Cardiac muscle cell (in vitro differentiated cells and primary cell): ENCODE measurements around the gene CA9. TPM values are rescaled to one million over a fixed set of nuclear protein-coding genes. Genes with fewer than 3 reads are reported as not detected.

Experiments used
- DNase-seq, 2 donors: peaks; one replicate each; pipeline versions ENCODE4 v3.0.0 to v3.0.0-alpha.2; 2010 to 2017; ENCODE audit warnings: low read depth in 1 of 2, low spot score in 1 of 2
- H3K27ac ChIP-seq: fragments of 200-600 bp; sonication (generic); 2 replicates; pipeline ENCODE4 v1.5.1; 2016
- H3K27me3 ChIP-seq: fragments of 200-600 bp; sonication (generic); 2 replicates; pipeline ENCODE4 v1.6.0; 2016; ENCODE audit warnings: control low read depth
- H3K36me3 ChIP-seq: fragments of 200-600 bp; sonication (generic); 2 replicates; pipeline ENCODE4 v1.5.1; 2016; ENCODE audit warnings: control low read depth
- H3K4me1 ChIP-seq: fragments of 200-600 bp; sonication (generic); 2 replicates; pipeline ENCODE4 v1.8.1; 2017; ENCODE audit warnings: low read depth, mild to moderate bottlenecking, mixed run types
- H3K4me3 ChIP-seq: fragments of 200-600 bp; sonication (generic); 2 replicates; pipeline ENCODE4 v1.5.1; 2016; ENCODE audit warnings: mild to moderate bottlenecking
- H3K9me3 ChIP-seq: fragments of 200-600 bp; sonication (generic); 2 replicates; pipeline ENCODE4 v1.5.1; 2017; ENCODE audit warnings: low read depth, mild to moderate bottlenecking, control low read depth
- polyA plus RNA-seq: library from polyadenylated mRNA; unstranded; fragments of >200 nt; fragmentation: Nextera tagmentation; extraction: Ambion mirVana; gene quantifications from 2 replicates; pipeline ENCODE4 v1.2.1, GENCODE V29; 2016
- total RNA-seq: library from RNA; depleted of rRNA; stranded (reverse); fragments of >200 nt; gene quantifications from 2 replicates; pipeline ENCODE4 v1.2.3, GENCODE V29; 2016
- TF ChIP-seq, protein P1 (sequence below): IDR thresholded peaks from 2 replicates; pipeline ENCODE4 v1.5.1; 2012; ENCODE audit warnings: low read depth, mild to moderate bottlenecking, low read length

CA9 gene
- total and polyA plus RNA-seq, 2 experiments from 2014 or later, result 2.4 to 2.6 TPM

DNA sequence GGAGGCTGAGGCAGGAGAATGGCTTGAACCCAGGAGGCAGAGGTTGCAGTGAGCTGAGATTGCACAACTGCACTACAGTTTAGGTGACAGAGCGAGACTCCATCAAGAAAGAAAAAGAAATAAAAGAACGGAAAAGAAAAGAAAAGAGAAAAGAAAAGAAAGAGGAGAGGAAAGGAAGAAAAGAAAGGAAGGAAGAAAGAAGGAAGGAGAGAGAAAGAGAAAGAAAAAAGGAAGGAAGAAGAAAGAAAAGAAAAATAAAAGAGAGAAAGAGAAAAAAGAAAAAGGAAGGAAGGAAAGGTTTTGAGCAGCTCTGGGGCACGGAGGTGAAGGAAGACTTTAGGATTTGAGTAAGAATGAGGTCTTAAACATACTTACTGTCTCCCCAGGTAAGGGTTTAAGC, 39.9 kb downstream of the CA9 start:
- H3K27ac ChIP-seq, result no peak overlapping the region
- peaks cover 75% of the 10 kb centered on the region for H3K36me3 ChIP-seq
- no peaks in the 10 kb centered on the region for H3K4me1 ChIP-seq
- TF ChIP-seq, protein P1, sequence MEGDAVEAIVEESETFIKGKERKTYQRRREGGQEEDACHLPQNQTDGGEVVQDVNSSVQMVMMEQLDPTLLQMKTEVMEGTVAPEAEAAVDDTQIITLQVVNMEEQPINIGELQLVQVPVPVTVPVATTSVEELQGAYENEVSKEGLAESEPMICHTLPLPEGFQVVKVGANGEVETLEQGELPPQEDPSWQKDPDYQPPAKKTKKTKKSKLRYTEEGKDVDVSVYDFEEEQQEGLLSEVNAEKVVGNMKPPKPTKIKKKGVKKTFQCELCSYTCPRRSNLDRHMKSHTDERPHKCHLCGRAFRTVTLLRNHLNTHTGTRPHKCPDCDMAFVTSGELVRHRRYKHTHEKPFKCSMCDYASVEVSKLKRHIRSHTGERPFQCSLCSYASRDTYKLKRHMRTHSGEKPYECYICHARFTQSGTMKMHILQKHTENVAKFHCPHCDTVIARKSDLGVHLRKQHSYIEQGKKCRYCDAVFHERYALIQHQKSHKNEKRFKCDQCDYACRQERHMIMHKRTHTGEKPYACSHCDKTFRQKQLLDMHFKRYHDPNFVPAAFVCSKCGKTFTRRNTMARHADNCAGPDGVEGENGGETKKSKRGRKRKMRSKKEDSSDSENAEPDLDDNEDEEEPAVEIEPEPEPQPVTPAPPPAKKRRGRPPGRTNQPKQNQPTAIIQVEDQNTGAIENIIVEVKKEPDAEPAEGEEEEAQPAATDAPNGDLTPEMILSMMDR, result no peak
- no peaks in the 10 kb centered on the region for H3K9me3 ChIP-seq
- H3K27me3 ChIP-seq, result no peaks in the 10 kb centered on the region
- no peak overlapping the region for H3K4me3 ChIP-seq
- DNase-seq, result no peak

GRCh38 chr9:35714123-35714522, 40.4 kb downstream of the CA9 start:
- TF ChIP-seq, protein P1, result no peak
- peaks cover 75% of the 10 kb centered on the region for H3K36me3 ChIP-seq
- no peak for DNase-seq

GRCh38 chr9:35714579-35715252, 41.0 kb downstream of the CA9 start:
- Histone ChIP-seq H3K36me3 (peaks cover 77% of the 10 kb centered on the region), H3K4me3 (no peak overlapping the region), H3K9me3 (no peaks in the 10 kb centered on the region), H3K4me1 (no peaks in the 10 kb centered on the region), H3K27me3 (no peaks in the 10 kb centered on the region), H3K27ac (no peak overlapping the region)
- TF ChIP-seq, protein P1, result no peak
- DNase-seq, result no peak

More at GRCh38 chr9:35714123-35714522, 40.4 kb downstream of the CA9 start:
- Histone ChIP-seq H3K4me3 (no peak overlapping the region), H3K4me1 (no peaks in the 10 kb centered on the region), H3K27me3 (no peaks in the 10 kb centered on the region), H3K9me3 (no peaks in the 10 kb centered on the region), H3K27ac (no peak overlapping the region)

- TF ChIP-seq, protein P1, result no peak
- Histone ChIP-seq H3K4me1 (no peaks in the 10 kb centered on the region), H3K36me3 (peaks cover 82% of the 10 kb centered on the region), H3K27me3 (no peaks in the 10 kb centered on the region), H3K27ac (no peak overlapping the region), H3K9me3 (no peaks in the 10 kb centered on the region), H3K4me3 (no peak overlapping the region)
- no peak for DNase-seq
These were observed 42.5 kb downstream of the CA9 start for GRCh38 chr9:35716230-35716629.

GRCh38 chr9:35717132-35717870, 43.6 kb downstream of the CA9 start:
- Histone ChIP-seq H3K4me3 (no peak overlapping the region), H3K4me1 (no peaks in the 10 kb centered on the region), H3K9me3 (no peaks in the 10 kb centered on the region), H3K36me3 (peaks cover 81% of the 10 kb centered on the region), H3K27ac (no peak overlapping the region), H3K27me3 (no peaks in the 10 kb centered on the region)
- TF ChIP-seq, protein P1, result no peak
- no peak for DNase-seq
